Pons (tissue), 1 donor: Measurements from ENCODE around the gene CUX1.
"Not testable (repeated sequence)": the region's sequence is repeated elsewhere in the genome, so short reads cannot be mapped to it uniquely, and the experiment has no call there.

Experiments used
- DNase-seq: peaks from one replicate; pipeline ENCODE4 v3.0.0-alpha.2; 2016; ENCODE audit warnings: low spot score

Gene CUX1

DNA sequence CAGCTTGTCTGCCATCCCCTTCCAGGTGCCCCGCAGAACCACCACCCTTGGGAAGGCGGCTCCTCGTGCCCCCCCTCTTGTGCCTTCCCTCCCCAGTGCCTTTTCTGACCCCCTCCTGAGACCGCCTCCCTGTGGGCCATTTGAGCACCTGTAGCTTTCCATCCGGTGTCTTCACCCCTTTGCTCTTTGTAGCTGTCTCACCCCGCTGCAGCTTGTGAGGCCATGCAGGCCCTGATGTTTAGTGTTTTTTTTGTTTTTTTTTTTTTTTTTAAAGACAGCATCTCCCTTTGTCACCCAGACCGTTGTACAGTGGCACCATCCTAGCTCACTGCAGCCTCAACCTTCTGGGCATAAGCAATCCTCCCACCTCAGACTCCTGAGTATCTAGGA is 52.5 kb downstream of the CUX1 start:
- no peak for DNase-seq

DNA sequence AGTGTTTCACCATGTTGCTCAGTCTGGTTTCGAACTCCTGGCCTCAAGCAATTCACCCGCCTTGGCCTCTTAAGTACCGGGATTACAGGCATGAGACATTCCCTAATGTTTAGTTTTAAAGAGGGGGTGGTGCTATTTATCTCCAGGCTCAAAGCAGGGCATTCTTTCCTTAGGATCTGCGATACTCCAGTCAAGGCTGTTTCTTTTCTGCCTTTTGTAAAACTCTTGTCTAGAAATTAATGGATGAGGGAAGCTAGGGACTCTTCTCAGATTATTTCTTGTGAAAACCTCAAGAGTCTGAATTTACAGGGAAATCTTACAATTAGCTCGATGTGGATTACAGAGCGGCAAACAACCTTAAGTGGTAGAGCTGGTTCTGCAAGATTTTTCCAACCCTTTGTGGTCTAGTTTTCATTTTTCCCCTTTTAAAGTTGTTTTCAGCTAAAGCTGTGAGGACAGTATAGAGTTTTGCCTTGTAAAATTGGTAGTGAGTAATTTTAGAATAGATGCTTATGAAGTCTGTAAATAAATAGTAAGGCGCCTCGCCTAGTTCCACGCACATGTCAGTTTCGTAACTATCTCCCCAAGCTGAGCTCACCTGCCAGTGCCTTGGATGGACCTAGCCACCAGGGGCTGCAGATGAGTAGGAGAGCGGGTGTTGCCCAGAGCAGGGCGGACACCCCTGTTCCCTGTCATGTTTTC is 53.1 kb downstream of the CUX1 start:
- no peak for DNase-seq

DNA sequence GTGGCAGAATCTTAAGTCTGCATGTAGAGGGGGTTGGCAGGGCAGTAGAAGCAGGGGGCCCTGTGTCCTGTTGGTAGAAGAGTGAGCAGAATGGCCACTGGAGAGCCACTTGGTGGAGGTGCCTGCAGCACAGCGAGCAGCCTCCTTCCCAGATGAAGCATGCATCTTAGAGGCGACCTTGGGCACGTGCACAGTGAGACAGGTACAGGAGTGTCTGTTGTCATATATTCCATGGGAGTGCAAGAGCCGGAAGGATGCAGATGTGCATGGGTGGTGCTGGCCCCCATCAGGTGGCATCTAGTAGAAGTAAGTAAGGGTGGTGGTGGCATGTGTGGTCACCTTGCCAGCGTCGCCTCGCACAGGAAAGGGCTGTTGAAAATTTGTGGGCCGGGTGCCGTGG is 53.9 kb downstream of the CUX1 start:
- DNase-seq = no peak

GRCh38 chr7:101874028-101874427 is 56.6 kb downstream of the CUX1 start:
- DNase-seq = no peak

DNA sequence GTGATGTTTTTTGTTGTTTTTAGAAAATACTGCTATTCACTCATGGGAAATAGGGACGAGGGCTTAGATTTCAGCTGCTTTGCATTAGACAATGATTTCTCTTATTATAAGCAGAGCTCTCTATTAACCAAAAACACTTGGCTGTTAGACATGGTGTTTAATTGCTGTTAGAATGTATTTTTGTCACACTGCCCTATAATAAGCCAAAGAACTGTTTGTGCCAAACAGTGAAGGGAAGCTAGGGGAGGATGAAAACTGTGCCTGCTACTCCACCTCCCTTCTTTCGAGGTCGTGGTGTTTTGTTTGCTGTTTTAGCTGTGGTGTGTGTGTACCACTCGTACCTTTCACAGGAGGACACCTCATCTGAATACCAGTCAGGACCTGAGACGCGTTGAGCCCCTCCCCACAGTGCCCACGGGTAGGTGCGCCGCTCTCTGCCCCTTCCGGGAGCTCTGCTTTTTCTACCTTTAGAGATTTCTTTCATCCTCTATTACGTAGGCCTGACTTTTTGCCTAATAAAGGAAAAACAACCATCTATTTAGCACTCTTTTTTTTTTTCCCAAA is 57.9 kb downstream of the CUX1 start:
- DNase-seq = peak; percentile 16

DNA sequence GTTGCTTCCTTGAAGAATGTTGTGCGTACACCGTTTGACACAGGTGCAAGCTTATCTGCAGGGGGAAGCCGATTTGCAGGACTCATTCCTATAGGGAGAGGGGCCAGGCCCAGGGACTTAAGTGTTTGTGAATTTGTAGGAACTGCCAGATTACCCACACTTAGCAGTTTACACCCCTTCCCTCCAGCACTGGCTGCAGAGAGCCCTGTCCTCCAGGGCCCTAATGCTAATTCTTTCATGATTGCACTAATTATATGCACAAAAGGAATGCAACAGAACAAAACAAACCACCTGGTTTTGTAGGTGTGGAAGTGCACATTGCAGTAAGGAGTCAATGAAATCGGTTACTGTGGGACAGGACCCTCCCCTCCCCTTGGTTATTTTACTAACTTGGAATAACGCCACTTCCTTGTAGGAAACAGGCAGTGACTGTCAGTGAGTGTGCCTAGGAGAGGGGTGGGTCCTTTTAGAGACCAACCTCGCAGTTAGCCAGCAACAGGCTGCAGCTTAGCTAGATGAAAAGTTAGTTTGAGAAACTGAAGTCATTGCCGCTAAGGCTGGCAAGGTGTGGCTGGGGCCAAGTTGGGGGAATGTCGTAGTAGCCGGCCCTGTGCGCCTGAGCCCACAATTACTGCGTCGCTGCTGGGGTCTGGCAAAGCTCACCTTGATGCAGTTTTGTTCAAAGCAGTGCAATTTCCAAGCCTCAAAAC is 60.6 kb downstream of the CUX1 start:
- no peak for DNase-seq

GRCh38 chr7:101878938-101879337 is 61.5 kb downstream of the CUX1 start:
- DNase-seq = no peak

GRCh38 chr7:101879565-101879964 is 62.1 kb downstream of the CUX1 start:
- DNase-seq = no peak

DNA sequence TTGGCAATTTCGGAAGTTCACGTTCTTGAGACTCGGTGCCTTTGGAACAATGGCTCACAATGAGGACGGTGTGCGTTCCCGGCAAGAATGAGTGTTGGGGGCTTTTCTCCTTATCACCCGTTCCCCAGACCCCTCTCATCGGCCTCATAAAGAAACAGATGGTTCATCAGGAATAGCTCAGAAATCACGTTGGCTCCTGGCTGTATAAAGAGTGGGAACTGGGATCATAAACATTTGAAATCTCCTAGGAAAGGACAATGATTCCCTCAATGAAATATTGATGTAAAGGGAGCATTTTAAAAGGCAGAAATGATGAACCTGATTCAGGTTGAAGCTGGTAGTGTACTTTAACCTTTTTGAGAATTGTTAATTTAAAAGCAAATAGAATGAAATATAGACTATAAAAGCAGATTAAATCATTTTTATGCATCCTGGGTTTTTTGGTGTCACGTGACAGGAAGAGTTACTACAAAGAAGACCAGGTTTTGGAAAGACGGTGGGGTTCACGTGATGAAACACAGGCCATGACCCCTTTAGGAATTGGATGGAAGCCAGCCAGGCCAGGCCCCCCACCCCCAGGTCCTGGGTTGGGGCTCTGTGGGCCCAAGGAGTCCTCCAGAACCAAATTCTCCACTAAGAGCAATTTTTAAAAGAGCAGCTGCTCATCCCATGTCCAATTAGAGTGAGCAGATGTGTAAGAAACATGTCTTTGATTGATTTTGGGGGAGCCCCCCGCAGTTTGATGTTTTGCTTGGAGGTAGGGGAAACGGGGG is 63.0 kb downstream of the CUX1 start:
- no peak for DNase-seq

DNA sequence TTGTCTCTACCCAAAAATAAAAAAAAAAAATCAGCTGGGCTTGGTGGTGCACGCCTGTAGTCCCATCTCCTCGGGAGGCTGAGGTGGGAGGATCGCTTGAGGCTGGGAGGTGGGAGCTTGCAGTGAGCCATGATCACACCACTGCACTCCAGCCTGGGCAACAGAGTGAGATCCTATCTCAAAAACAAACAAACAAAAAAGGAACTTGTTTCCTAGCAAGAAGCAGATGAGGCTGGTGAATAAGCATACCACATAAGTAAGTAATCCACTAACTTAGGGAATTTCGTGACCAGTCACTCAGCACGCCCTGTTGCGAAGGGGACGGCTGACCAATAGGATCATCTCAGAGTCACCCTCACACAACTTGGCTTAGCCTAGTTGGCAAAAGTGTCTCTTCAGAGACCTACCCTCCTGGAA is 64.6 kb downstream of the CUX1 start:
- DNase-seq = no peak

DNA sequence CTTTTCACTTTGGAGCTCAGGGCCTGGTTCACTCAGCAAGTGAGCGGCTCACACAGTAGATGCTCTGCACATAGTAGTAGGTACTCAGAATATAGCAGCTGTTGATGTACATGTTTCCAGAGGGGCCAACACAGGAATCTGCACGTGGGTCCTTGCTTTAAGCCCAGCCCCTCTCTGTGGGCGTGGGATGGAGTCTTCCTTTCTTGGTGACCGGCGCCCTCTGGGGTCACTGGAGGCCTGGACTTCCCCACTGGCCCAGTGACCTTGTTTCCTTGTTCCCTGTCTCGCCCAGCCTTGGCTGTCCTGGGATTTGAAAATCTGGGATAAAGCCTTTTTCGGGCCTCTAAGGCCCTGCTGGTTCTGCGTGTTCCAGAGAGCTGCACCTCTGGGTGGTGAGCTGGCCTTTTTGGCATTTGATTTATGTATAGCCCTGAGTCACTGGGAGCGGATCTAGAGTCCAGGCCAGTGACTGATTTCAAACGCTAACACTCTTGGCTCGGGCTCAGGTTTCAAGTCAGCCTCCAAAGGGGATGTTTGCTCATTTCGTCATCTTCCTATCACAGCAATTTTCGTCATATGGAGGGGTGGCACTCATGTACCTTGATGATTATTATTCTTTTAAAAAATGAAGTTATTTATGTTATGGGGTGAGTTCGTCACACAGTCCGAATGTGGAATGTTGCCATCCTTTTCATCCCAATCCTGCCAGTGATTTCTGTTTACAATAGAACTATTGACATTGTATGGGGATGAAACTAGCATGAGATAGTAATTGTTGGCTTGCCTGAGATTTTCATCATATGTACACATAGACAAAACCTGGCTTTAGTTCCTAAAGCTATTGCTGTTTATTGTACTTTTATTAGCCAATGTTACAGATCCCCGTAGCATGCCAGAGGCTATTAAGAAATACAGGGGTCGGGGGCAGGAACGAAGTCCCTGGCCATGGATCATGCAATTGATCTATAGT is 65.5 kb downstream of the CUX1 start:
- peak; percentile 79 for DNase-seq

GRCh38 chr7:101884671-101885596 is 67.5 kb downstream of the CUX1 start:
- DNase-seq = no peak

DNA sequence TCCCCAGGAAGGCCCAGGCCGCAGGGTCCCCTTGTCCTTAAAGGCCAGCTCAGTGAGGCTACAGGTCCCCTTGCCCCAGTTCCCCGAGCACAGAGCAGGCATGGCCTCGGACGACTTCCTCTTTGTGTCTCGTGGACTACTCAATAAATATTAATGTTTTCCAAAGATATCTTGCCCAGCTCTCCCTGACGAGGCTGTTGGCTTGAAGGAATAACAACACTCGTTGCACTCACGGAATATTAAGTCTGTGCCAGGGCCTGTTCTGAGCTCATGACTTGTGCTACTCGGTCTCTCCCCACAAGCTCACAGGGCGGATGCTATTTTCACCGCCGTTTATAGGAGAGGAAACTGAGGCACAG is 68.2 kb downstream of the CUX1 start:
- DNase-seq = peak; percentile 22

DNA sequence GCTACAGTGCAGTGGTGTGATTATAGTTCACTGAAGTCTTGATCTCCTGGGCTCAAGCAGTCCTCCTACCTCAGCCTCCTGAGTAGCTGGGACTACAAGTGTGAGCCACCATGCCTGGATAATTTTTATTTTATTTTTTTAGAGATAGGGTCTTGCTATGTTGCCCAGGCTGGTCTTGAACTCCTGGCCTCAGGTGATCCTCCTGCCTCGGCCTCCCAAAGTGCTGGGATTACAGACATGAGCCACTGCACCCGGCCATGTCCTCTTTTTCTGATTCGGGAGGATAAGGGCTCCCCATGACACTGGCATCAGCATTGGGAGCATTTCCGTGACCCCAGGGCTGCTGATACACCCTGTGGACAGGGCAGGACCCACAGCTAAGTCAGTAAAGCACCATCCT is 69.9 kb downstream of the CUX1 start:
- DNase-seq = not testable (repeated sequence)

DNA sequence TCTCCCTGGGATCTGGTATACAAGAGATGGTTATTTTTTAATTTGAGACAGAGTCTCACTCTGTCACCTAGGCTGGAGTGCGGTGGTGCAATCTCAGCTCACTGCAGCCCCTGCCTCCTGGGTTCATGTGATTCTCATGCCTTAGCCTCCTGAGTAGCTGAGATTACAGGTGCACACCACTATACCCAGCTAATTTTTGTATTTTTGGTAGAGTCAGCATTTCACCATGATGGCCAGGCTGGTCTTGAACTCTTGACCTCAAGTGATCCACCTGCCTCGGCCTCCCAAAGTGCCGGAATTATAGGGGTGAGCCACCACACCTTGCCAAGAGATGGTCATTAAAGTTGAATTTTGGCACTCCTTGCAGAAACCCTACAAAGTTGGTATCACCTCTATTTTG is 71.1 kb downstream of the CUX1 start:
- not testable (repeated sequence) for DNase-seq

DNA sequence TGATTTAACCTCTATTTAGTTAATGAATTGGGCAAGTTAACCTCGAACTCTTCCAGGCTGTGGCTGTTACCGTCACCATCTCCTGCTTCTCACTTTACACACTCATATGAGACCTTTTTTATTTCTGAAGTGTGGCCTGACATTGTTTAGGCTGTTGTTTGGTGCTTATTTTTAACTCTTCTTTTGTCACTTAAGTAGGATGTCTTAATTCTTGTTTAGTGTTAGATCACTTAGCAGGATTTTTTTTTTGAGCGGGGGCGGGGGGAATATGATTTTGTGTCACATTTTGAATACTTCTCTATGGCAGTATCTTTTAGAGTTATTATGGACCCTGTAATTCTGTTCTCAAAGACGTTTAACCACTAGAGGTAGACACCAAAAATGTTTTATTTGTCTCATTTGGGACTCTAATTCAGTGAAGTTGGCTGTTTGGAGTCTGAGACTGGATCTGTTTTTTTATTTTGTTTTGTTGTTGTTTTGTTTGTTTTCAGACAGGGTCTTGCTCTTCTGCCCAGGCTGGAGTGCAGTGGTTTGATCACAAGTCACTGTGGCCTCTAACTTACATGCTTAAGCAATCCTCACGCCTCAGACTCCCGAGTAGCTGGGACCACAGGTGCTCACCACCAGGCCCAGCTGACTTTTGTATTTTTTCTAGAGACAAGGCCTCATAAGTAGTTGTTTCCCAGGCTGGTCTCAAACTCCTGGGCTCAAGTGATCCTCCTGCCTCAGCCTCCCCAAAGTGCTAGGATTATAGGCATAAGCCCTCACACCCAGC is 73.5 kb downstream of the CUX1 start:
- DNase-seq = no peak

DNA sequence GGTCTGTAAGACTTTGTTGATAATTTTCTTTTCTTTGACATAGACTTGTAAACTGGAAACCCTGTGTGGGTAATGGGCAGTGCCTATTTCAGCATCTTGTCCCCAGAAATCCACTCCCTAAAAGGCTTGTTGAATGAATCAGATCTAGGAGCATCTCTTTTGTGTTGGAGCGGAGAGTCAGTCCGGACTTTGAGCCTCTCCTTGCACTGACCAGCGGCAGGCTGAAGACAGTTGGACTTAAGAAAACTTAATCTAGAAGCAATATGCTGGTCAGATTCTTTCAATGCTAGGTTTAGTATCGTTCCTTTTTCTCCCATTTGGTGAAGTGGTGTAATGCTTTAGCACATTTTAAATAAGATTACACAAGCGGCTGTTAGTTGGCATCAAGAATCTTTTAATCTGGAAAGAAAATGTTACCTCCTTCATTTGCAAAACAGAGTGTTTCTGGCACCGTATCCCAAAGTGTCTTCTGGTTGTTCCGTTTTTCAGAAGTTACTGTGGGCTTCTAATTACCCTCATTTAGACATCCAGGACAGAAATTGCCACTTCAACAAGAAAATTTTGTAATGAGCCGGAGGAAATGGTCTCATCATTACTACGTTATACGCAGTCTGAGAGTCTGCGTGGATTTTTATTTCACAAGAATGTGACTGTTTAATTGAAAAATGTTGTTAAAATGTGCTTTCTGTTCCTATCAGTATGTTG is 74.7 kb downstream of the CUX1 start:
- no peak for DNase-seq

- DNase-seq = no peak
These were observed 76.1 kb downstream of the CUX1 start for GRCh38 chr7:101893341-101894082.
